ENCODE measurements around the gene CCDC8.

- TF ChIP-seq CTCF (IDR thresholded peaks at IDR 0.05; ENCODE audit: poor library complexity, severe bottlenecking) (no peak), EZH2 (IDR thresholded peaks at IDR 0.05; ENCODE audit: borderline replicate concordance, insufficient read depth, low read length, poor library complexity, severe bottlenecking) (no peak), MXI1 (conservative IDR thresholded peaks at IDR 0.05; ENCODE audit: poor library complexity, severe bottlenecking) (no peak), EP300 (conservative IDR thresholded peaks at IDR 0.05; ENCODE audit: poor library complexity, severe bottlenecking) (no peak), SMC3 (conservative IDR thresholded peaks at IDR 0.05; ENCODE audit: poor library complexity) (no peak)
- TF ChIP-seq, protein P1, sequence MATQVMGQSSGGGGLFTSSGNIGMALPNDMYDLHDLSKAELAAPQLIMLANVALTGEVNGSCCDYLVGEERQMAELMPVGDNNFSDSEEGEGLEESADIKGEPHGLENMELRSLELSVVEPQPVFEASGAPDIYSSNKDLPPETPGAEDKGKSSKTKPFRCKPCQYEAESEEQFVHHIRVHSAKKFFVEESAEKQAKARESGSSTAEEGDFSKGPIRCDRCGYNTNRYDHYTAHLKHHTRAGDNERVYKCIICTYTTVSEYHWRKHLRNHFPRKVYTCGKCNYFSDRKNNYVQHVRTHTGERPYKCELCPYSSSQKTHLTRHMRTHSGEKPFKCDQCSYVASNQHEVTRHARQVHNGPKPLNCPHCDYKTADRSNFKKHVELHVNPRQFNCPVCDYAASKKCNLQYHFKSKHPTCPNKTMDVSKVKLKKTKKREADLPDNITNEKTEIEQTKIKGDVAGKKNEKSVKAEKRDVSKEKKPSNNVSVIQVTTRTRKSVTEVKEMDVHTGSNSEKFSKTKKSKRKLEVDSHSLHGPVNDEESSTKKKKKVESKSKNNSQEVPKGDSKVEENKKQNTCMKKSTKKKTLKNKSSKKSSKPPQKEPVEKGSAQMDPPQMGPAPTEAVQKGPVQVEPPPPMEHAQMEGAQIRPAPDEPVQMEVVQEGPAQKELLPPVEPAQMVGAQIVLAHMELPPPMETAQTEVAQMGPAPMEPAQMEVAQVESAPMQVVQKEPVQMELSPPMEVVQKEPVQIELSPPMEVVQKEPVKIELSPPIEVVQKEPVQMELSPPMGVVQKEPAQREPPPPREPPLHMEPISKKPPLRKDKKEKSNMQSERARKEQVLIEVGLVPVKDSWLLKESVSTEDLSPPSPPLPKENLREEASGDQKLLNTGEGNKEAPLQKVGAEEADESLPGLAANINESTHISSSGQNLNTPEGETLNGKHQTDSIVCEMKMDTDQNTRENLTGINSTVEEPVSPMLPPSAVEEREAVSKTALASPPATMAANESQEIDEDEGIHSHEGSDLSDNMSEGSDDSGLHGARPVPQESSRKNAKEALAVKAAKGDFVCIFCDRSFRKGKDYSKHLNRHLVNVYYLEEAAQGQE (IDR thresholded peaks at IDR 0.05; ENCODE audit: borderline replicate concordance), result no peak
Measured at GRCh38 chr19:46461537-46461936, 48.2 kb upstream of the CCDC8 start.

All from neural cell (in vitro differentiated cells).